Activated T-cell treated with anti-CD3 and anti-CD28 coated beads, Interleukin-2, amount 50 U/mL, for 24 hours (primary cell): ENCODE results near the gene PKHD1.

Experiments used
- DNase-seq: peaks from one replicate; pipeline ENCODE4 v3.0.0-alpha.2; 2020
- H3K27ac Mint-ChIP-seq: 2 replicates; pipeline ENCODE4 v1.8.0; 2020; ENCODE audit warnings: mild to moderate bottlenecking, mixed read lengths
- H3K27me3 Mint-ChIP-seq: 2 replicates; pipeline ENCODE4 v1.8.0; 2020; ENCODE audit warnings: mixed read lengths
- H3K36me3 Mint-ChIP-seq: 2 replicates; pipeline ENCODE4 v1.8.0; 2020; ENCODE audit warnings: low read depth, mixed read lengths
- H3K4me1 Mint-ChIP-seq: 2 replicates; pipeline ENCODE4 v1.8.0; 2020; ENCODE audit warnings: low read depth, mixed read lengths
- H3K4me3 Mint-ChIP-seq: 2 replicates; pipeline ENCODE4 v1.8.0; 2020; ENCODE audit warnings: mild to moderate bottlenecking, moderate library complexity, mixed read lengths
- H3K9me3 Mint-ChIP-seq: 2 replicates; pipeline ENCODE4 v1.8.0; 2020; ENCODE audit warnings: mixed read lengths

The PKHD1 gene

DNA sequence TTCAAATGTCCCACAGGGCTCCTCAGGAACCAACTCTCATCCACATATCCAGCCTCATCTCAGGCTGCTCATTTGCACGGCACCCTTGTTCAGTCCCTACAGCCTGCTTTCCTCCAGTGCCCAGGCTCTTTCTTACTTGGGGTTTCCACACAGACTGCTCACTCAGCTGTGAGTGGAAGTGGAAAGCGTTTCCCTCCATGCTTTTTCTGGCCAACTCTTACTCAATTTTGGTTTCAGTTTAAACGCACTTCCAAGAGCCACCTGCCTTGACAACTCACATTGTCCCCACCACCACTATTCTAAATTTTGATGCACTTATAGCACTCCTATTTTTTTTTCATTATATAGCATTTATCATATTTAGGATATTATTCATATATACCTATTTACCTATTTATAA lies 367.1 kb downstream of the PKHD1 start:
- no peaks in the 10 kb centered on the region for H3K4me1 Mint-ChIP-seq
- no peak for DNase-seq
- H3K9me3 Mint-ChIP-seq: peaks cover 3% of the 10 kb centered on the region
- no peaks in the 10 kb centered on the region for H3K27me3 Mint-ChIP-seq
- H3K27ac Mint-ChIP-seq: no peak overlapping the region
- H3K4me3 Mint-ChIP-seq: no peak overlapping the region
- no peaks in the 10 kb centered on the region for H3K36me3 Mint-ChIP-seq

DNA sequence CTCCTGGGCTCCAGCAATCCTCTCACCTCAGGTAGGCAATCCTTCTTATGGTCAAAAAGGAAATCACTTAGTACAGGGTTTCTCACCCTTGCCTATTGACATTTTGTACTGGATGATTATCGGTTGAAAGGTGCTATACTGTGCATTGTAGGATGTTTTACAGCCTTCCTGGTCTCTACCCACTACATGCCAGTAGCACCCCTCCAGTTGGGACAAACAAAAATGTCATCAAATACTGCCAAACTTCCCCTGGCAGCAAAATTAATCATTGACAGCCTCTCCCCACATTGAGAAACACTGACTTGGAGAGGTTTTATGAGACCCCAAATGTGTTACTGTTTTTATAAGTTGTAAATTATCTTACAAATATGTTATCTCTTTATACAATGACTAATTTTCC lies 368.1 kb downstream of the PKHD1 start:
- H3K4me1 Mint-ChIP-seq: no peaks in the 10 kb centered on the region
- DNase-seq: no peak
- no peak overlapping the region for H3K27ac Mint-ChIP-seq
- no peaks in the 10 kb centered on the region for H3K27me3 Mint-ChIP-seq
- peaks cover 3% of the 10 kb centered on the region for H3K9me3 Mint-ChIP-seq
- no peaks in the 10 kb centered on the region for H3K36me3 Mint-ChIP-seq
- H3K4me3 Mint-ChIP-seq: no peak overlapping the region

DNA sequence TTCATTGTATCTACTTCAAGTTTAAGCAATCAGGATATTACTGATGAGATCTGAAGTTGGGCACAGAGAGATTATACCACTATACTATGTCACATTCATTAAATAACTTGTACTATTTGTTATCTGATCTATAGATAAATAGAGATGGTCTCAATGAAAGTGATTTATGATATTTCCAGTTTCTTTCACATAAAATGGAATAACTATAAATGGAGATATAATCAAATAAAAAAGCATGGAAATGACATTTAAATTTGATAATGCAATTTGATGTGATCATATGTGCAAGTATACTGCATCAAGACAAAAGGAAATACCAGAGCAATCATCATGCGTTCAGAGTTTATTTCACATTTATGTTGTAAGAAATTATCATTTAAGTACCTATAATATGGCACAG lies 368.9 kb downstream of the PKHD1 start:
- no peaks in the 10 kb centered on the region for H3K36me3 Mint-ChIP-seq
- no peaks in the 10 kb centered on the region for H3K27me3 Mint-ChIP-seq
- H3K4me3 Mint-ChIP-seq: no peak overlapping the region
- no peak for DNase-seq
- H3K27ac Mint-ChIP-seq: no peak overlapping the region
- no peaks in the 10 kb centered on the region for H3K4me1 Mint-ChIP-seq
- H3K9me3 Mint-ChIP-seq: peaks cover 3% of the 10 kb centered on the region

DNA sequence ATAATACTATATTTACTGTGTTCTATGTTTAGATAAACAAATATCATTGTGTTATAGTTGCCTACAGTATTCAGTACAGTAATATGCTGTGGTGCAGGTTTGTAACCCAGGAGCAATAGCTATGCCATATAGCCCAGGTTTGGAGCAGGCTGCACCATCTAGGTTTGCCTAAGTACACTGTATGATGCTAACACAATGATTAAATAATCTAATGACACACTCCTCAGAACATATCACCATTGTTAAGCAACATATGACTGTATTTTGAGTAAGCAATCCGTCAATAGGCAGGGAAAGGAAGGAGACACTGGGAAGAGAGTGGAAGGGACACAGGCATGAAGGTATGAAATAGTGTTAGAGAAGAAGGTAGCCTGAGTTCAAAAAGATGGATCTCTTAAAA lies 369.9 kb downstream of the PKHD1 start:
- Mint-ChIP-seq H3K27ac (no peak overlapping the region), H3K9me3 (peaks cover 3% of the 10 kb centered on the region), H3K27me3 (no peaks in the 10 kb centered on the region), H3K4me3 (no peak overlapping the region), H3K36me3 (no peaks in the 10 kb centered on the region), H3K4me1 (no peaks in the 10 kb centered on the region)
- DNase-seq: no peak

DNA sequence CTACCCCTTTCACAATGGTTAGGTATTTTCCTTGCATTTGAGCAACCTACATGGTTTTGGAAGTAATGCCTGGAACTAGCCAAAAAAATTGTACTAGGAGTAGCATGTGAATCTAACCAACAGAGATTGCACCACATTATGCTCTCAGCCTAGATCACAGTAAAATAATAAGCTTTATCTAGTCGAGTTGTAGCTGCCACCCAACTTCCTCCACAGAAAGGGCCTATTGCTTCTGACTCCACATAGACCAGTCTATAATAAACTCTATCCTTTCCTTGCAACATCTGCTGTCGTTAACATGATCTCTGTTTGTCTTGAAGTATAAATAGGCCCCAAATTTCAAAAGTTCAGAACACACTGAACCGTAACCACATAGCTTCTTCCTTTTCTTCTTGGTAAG lies 375.5 kb downstream of the PKHD1 start:
- DNase-seq: no peak
- Mint-ChIP-seq H3K27me3 (no peaks in the 10 kb centered on the region), H3K9me3 (peaks cover 3% of the 10 kb centered on the region), H3K4me1 (no peaks in the 10 kb centered on the region), H3K4me3 (no peak overlapping the region), H3K27ac (no peak overlapping the region), H3K36me3 (no peaks in the 10 kb centered on the region)

DNA sequence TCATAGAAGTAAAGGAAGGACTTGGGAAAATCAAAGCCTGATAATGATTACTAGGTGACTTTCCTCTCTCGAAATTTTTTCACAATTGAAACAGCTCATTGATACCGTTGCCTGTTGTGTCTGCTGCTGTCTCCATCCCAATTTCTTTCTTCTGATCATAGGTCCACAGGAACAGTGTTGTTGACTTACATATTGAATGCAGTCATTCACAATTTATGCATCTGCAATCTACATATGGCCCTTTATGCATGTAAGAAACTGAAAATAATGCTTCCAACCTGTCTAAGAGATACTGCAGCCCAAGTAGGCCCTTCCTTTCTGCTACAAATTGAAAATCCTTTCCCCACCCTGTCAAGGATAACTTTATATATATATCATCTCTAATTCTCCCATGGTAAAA lies 381.3 kb downstream of the PKHD1 start:
- no peaks in the 10 kb centered on the region for H3K4me1 Mint-ChIP-seq
- H3K36me3 Mint-ChIP-seq: no peaks in the 10 kb centered on the region
- H3K27ac Mint-ChIP-seq: no peak overlapping the region
- no peaks in the 10 kb centered on the region for H3K27me3 Mint-ChIP-seq
- DNase-seq: no peak
- no peaks in the 10 kb centered on the region for H3K9me3 Mint-ChIP-seq
- no peak overlapping the region for H3K4me3 Mint-ChIP-seq

DNA sequence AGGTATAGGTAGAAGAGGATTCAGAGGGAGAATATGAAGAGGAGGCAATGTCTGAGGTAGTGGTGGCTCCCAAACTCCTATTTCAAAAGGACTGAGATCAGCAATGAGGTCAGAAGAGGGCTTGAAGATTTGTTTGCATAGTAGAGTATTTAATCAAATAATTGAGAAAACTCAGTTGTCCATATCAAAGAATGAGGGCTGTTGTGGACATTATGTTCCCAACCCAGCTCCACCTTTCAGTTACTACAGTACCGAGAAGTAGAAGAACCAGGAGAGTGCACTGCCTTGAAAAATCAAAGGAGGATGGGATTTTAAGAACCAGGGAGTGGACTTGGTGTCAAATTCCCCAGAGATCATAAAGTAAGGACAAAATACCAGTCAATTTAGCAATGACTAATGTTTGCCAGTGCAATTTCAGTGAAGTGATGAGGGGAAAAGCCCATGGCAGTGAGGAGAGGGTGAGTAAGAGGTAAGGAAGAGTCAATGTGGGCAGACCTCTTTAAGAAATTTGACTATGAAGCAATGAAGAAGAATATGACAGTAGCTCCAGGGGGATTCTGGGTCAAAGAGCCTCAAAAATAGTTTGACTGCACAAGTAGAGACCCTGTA lies 382.4 kb downstream of the PKHD1 start:
- no peaks in the 10 kb centered on the region for H3K36me3 Mint-ChIP-seq

DNA sequence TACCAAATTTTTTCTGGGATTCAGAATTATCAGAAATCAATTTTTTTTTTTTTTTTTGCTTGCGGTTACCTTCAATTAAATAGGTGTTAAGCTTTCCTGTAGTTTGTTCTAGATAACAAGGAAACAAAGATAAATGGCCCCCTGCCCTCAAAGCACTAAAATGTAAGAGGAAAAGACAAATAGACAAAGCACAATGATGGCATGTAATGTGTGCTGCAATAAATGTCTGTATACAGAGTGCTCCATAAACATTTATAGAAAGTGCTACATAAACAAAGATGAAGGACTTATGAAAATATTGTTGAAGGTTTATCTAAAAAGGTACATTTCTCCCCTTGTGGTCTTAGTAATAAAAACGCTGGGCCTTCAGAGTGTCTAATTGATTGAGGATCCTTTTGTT lies 384.6 kb downstream of the PKHD1 start:
- Mint-ChIP-seq H3K4me3 (no peak overlapping the region), H3K36me3 (no peaks in the 10 kb centered on the region), H3K9me3 (no peaks in the 10 kb centered on the region), H3K27ac (no peak overlapping the region), H3K4me1 (no peaks in the 10 kb centered on the region), H3K27me3 (no peaks in the 10 kb centered on the region)
- no peak for DNase-seq

More for the DNA sequence above, 382.4 kb downstream of the PKHD1 start:
- Mint-ChIP-seq H3K4me3 (no peak overlapping the region), H3K27ac (no peak overlapping the region), H3K9me3 (no peaks in the 10 kb centered on the region), H3K4me1 (no peaks in the 10 kb centered on the region), H3K27me3 (no peaks in the 10 kb centered on the region)
- no peak for DNase-seq

DNA sequence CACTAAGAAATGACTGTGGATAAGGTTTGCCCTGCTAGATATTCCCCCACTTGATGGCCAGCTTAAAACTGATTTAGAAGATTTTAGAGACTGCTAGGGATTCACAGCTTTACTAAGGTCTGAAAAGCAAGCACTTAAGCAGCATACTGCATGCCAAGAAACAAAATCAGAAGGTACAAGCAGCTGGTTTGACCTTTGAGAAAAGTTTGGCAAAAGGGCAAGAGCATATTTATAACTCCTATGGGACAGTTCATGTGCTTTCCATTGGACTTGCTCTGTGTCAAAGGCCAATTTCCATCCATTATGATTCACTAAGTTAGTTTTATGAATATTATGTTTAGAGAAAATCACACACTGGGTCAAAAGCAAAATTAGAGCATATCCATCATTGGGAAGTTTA lies 402.8 kb downstream of the PKHD1 start:
- no peak overlapping the region for H3K4me3 Mint-ChIP-seq
- H3K36me3 Mint-ChIP-seq: no peaks in the 10 kb centered on the region
- H3K4me1 Mint-ChIP-seq: no peaks in the 10 kb centered on the region
- H3K27ac Mint-ChIP-seq: no peak overlapping the region
- no peak for DNase-seq
- no peaks in the 10 kb centered on the region for H3K9me3 Mint-ChIP-seq
- H3K27me3 Mint-ChIP-seq: no peaks in the 10 kb centered on the region

DNA sequence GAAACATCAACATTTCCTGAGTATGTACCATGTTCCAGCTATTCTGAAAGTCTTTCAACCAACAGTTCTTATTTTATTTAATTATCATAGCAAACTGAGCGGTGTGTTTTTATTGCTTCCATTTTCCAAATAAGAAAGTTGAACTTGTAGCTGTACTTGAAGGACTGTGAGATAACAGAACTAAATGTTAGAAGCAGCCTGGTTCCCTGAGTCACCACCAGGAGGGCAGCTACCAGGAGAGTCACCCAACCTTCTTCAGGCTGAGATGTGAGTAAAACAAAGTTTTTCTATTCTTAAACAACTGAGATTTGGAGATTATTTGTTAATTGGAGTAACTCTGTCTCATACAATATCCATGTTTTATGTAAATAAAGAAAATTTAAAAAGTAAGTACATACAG lies 403.4 kb downstream of the PKHD1 start:
- DNase-seq: no peak
- Mint-ChIP-seq H3K4me1 (no peaks in the 10 kb centered on the region), H3K4me3 (no peak overlapping the region), H3K27me3 (no peaks in the 10 kb centered on the region), H3K36me3 (no peaks in the 10 kb centered on the region), H3K27ac (no peak overlapping the region), H3K9me3 (no peaks in the 10 kb centered on the region)

DNA sequence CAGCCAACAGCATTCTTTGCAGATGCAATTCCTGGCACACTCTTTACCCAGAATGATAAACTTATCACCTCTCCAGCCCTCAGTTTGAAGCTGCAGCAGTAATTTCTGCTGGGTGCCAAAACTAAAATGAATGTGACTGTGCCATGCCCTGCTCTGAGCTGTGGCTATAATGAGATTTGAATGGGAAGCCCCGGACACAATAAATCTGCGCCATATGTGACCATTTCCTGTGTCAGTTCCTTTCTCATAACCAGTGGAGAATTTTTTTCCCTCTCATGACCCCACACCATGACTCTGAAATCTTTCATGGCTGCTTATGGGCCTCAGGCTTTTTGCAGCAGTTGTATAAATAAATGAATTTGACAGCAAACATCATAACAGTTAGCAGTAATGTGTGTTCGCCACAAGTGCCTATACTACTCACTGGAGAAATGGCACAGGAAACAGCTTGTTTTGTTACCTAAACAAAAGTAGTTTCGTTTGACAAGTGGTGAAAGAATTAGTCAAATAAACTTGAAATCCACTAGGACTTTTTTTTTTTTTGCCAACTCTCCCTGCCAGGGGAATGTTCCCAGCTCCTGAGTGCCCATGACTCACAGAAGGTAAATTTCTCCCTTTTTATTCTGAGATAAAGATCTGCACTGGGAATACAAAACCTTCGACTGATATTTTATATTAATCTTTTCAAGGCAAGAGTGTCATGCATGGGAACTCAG lies 408.4 kb downstream of the PKHD1 start:
- DNase-seq: no peak
- H3K9me3 Mint-ChIP-seq: no peaks in the 10 kb centered on the region
- no peaks in the 10 kb centered on the region for H3K36me3 Mint-ChIP-seq
- H3K27ac Mint-ChIP-seq: no peak overlapping the region
- H3K4me3 Mint-ChIP-seq: no peak overlapping the region
- H3K27me3 Mint-ChIP-seq: no peaks in the 10 kb centered on the region
- no peaks in the 10 kb centered on the region for H3K4me1 Mint-ChIP-seq

DNA sequence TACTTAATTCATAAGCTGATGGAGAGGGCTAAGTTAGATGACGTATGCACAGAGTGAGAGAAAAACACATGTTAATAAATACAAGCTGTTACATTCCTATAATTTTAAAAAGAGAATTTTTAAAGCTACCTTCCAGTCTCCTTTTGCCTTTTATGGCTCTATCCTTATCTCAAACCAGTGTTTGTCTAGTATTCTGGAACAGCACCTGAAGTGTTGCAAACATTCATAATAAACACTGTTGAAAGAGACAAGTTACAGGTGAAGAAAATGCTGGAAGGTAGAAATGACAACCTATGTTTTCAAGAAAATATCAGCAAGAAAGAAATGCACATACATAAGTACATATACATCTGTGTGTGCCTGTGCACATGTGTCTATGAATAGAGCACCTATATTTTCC lies 409.1 kb downstream of the PKHD1 start:
- Mint-ChIP-seq H3K4me1 (no peaks in the 10 kb centered on the region), H3K36me3 (no peaks in the 10 kb centered on the region), H3K27me3 (no peaks in the 10 kb centered on the region), H3K27ac (no peak overlapping the region), H3K4me3 (no peak overlapping the region), H3K9me3 (no peaks in the 10 kb centered on the region)
- no peak for DNase-seq

DNA sequence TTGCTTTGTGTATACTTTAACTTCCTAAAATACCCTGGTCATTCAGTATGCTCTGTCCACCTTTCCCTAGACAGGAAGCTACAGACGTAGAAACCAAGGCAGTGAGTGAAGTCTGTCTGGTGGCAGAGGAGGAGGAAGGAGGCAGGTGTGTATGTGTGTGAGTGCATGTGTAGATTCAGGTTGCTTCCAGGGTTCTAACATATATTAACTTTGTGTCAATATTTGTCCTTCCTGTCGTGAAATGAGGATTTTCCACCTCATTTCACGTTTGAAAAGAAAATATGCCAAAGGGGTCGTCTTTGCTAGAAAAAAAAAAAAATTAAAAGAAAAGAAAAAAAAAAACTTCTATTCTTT lies 411.5 kb downstream of the PKHD1 start:
- no peak overlapping the region for H3K27ac Mint-ChIP-seq
- no peak for DNase-seq
- H3K36me3 Mint-ChIP-seq: no peaks in the 10 kb centered on the region
- H3K4me1 Mint-ChIP-seq: no peaks in the 10 kb centered on the region
- no peaks in the 10 kb centered on the region for H3K9me3 Mint-ChIP-seq
- no peaks in the 10 kb centered on the region for H3K27me3 Mint-ChIP-seq
- no peak overlapping the region for H3K4me3 Mint-ChIP-seq

DNA sequence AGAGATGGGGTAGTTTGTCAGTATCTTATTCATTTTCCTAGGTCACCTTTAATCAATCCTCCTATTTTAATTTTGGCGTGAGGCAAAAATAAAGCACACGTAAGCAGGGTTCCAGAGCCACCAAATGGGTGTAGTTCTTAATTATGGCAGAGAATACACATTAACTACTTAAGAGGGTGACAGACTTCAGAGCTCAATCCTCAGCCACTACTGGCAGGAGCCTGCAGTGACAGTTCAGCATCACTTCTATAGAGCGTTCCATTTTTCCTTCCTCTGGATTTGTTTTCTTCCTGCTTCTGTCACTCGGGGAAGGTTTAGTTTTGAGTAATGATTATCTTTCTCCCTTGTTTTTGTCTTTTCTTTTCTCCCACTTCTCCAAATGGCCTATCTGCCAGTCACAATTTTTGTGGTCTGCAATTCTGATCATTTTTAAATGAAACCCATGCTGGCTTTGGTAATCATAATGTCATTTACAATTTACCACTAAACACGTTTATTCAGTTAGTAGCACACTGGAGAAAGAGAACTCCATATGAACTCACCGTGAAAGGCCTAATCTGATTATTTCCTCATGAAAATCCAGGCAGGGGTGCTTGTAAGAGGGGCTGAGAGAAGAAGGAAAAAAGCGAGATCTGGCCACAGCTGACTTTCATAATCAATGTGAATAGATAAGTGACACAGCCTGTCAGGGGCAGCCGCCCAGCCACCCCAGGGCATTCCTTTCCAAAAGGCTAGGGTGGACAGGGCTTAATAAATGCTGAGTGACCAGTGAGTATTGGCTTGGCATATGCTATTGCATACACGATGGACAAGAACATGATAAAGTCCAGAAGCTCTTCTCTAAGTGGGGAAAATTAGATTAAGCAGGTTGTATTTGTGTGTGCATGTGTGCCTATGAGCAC lies 412.1 kb downstream of the PKHD1 start:
- Mint-ChIP-seq H3K9me3 (no peaks in the 10 kb centered on the region), H3K27me3 (no peaks in the 10 kb centered on the region), H3K4me3 (no peak overlapping the region), H3K4me1 (no peaks in the 10 kb centered on the region), H3K36me3 (no peaks in the 10 kb centered on the region), H3K27ac (no peak overlapping the region)
- no peak for DNase-seq

DNA sequence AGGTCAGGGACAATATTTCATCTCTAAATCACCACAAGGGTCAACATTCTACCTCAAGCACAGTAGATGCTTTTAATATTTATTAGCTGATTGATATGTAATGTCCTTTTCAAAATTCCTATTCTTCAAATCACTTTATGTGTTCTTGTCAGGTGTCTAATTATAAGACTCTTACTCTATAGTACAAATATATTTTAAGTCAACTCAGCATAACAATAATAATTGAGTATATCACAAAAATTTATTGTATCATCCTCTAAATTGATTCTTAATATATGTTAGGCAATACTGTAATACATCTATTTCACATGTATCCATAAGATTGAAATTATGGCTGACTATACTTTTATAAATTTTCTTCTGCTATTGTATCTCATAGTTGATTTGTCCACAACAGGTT lies 423.9 kb downstream of the PKHD1 start:
- DNase-seq: no peak
- H3K27ac Mint-ChIP-seq: no peak overlapping the region
- H3K9me3 Mint-ChIP-seq: no peaks in the 10 kb centered on the region
- no peaks in the 10 kb centered on the region for H3K36me3 Mint-ChIP-seq
- H3K4me3 Mint-ChIP-seq: no peak overlapping the region
- H3K4me1 Mint-ChIP-seq: no peaks in the 10 kb centered on the region
- H3K27me3 Mint-ChIP-seq: no peaks in the 10 kb centered on the region
